Panc1 (cell line): ENCODE data around the gene GGTA1.

ENCODE experiments used
- CTCF ChIP-seq: fragments of 450-650 bp; IDR thresholded peaks from 2 replicates; pipeline ENCODE4 v1.5.1; 2017; ENCODE audit warnings: mild to moderate bottlenecking
- SIN3A ChIP-seq: IDR thresholded peaks from 2 replicates; pipeline ENCODE4 v1.6.1; 2012; ENCODE audit warnings: low read depth, mild to moderate bottlenecking, low read length, moderate library complexity, borderline replicate concordance; ENCODE audit not compliant: insufficient read depth

GRCh38 chr9:121542025-121542424, 42.4 kb upstream of the GGTA1 start:
- TF ChIP-seq SIN3A = no peak
- no peak for TF ChIP-seq CTCF
